ENCODE measurements around the gene IKZF5. TPM values are rescaled to one million over a fixed set of nuclear protein-coding genes. Genes with fewer than 3 reads are reported as not detected.

The IKZF5 gene
- polyA plus RNA-seq, 3 donors: 8.6 to 12.8 (median 9.8) TPM

DNA sequence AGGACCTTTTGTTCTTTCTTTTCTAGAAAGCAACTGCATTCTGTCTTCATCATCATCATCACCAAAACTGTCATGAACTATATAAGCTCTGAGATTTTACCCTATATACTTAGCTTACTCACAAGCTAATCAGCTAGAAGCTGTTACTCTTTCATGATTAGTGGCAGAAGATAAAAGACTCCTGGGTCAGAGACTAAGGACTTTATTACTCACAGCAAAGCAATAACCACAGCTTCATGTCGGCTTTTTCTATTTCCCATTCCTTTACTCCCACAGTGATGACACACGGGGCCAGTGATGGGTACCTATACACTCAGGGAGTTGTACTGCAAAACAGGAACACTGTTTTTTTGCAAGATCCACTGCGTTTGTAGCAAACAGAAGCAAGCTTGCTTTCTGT lies 46.2 kb downstream of the IKZF5 start:
- H3K27me3 Mint-ChIP-seq (ENCODE audit: low read depth in 3 of 3): peaks cover 0 to 10% (median 5%) of the 10 kb centered on the region in 3 donors
- no peak overlapping the region for H3K27ac Mint-ChIP-seq
- Histone ChIP-seq H3K4me3 (replicated peaks in 1 of 3; ENCODE audit: low read depth in 2 of 3, low read length in 3 of 3) (no peak overlapping the region), H3K27me3 (ENCODE audit: control insufficient read depth in 2 of 2, insufficient read depth in 2 of 2, low read length in 2 of 2) (no peaks in the 10 kb centered on the region), H3K4me2 (replicated peaks; ENCODE audit: extremely low read depth, low read length, poor library complexity, severe bottlenecking) (no peak overlapping the region), H3K36me3 (replicated peaks in 1 of 2; ENCODE audit: control insufficient read depth in 1 of 2, insufficient read depth in 2 of 2, low read length in 2 of 2) (no peaks in the 10 kb centered on the region), H3K9me3 (replicated peaks in 1 of 2; ENCODE audit: control insufficient read depth in 1 of 2, insufficient read depth in 1 of 2, low read length in 2 of 2) (peaks cover 11 to 14% of the 10 kb centered on the region in 2 donors), H3K9ac (ENCODE audit: insufficient read depth, low read length, poor library complexity, severe bottlenecking) (no peak overlapping the region), H4K20me1 (ENCODE audit: insufficient read depth, low read length) (no peaks in the 10 kb centered on the region), H3K27ac (ENCODE audit: low read depth in 1 of 2, low read length in 2 of 2) (no peak overlapping the region), H3K79me2 (ENCODE audit: insufficient read depth, low read length) (no peaks in the 10 kb centered on the region), H2AFZ (ENCODE audit: insufficient read depth, low read depth, low read length, poor library complexity, severe bottlenecking) (no peak overlapping the region), H3K4me1 (ENCODE audit: control insufficient read depth in 1 of 2, insufficient read depth in 2 of 2, low read length in 2 of 2) (no peaks in the 10 kb centered on the region)
- H3K4me1 Mint-ChIP-seq: no peaks in the 10 kb centered on the region
- intact Hi-C loops (cut with micrococcal nuclease): no loop called here
- DNase-seq: no peak
- 86% methylated on average over 2 of the region's 3 CpGs for WGBS (ENCODE audit: insufficient coverage)
- TF ChIP-seq, protein P1, sequence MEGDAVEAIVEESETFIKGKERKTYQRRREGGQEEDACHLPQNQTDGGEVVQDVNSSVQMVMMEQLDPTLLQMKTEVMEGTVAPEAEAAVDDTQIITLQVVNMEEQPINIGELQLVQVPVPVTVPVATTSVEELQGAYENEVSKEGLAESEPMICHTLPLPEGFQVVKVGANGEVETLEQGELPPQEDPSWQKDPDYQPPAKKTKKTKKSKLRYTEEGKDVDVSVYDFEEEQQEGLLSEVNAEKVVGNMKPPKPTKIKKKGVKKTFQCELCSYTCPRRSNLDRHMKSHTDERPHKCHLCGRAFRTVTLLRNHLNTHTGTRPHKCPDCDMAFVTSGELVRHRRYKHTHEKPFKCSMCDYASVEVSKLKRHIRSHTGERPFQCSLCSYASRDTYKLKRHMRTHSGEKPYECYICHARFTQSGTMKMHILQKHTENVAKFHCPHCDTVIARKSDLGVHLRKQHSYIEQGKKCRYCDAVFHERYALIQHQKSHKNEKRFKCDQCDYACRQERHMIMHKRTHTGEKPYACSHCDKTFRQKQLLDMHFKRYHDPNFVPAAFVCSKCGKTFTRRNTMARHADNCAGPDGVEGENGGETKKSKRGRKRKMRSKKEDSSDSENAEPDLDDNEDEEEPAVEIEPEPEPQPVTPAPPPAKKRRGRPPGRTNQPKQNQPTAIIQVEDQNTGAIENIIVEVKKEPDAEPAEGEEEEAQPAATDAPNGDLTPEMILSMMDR (IDR thresholded peaks at IDR 0.05): no peak
- no peaks in the 10 kb centered on the region for H3K36me3 Mint-ChIP-seq
- H3K4me3 Mint-ChIP-seq: no peak overlapping the region
- peaks cover 14 to 29% (median 20%) of the 10 kb centered on the region in 7 donors for H3K9me3 Mint-ChIP-seq

- H3K4me1 Mint-ChIP-seq: peaks cover 18% of the 10 kb centered on the region
- Histone ChIP-seq H3K27ac (ENCODE audit: low read depth in 1 of 2, low read length in 2 of 2) (no peak overlapping the region), H3K4me3 (replicated peaks in 1 of 3; ENCODE audit: low read depth in 2 of 3, low read length in 3 of 3) (no peak overlapping the region), H3K27me3 (ENCODE audit: control insufficient read depth in 2 of 2, insufficient read depth in 2 of 2, low read length in 2 of 2) (peaks cover 2 to 16% of the 10 kb centered on the region in 2 donors), H3K36me3 (replicated peaks in 1 of 2; ENCODE audit: control insufficient read depth in 1 of 2, insufficient read depth in 2 of 2, low read length in 2 of 2) (no peaks in the 10 kb centered on the region), H4K20me1 (ENCODE audit: insufficient read depth, low read length) (no peaks in the 10 kb centered on the region), H3K4me2 (replicated peaks; ENCODE audit: extremely low read depth, low read length, poor library complexity, severe bottlenecking) (no peak overlapping the region), H3K79me2 (ENCODE audit: insufficient read depth, low read length) (peaks cover 5% of the 10 kb centered on the region), H3K9me3 (replicated peaks in 1 of 2; ENCODE audit: control insufficient read depth in 1 of 2, insufficient read depth in 1 of 2, low read length in 2 of 2) (peaks cover 6% of the 10 kb centered on the region in 2 donors), H3K4me1 (ENCODE audit: control insufficient read depth in 1 of 2, insufficient read depth in 2 of 2, low read length in 2 of 2) (peaks cover 12 to 15% of the 10 kb centered on the region in 2 donors), H3K9ac (ENCODE audit: insufficient read depth, low read length, poor library complexity, severe bottlenecking) (no peak overlapping the region), H2AFZ (ENCODE audit: insufficient read depth, low read depth, low read length, poor library complexity, severe bottlenecking) (no peak overlapping the region)
- H3K27me3 Mint-ChIP-seq (ENCODE audit: low read depth in 3 of 3): peaks cover 9 to 18% (median 15%) of the 10 kb centered on the region in 3 donors
- no CpG with 5 or more reads among the region's 5 CpGs for WGBS (ENCODE audit: insufficient coverage)
- H3K27ac Mint-ChIP-seq: no peak overlapping the region
- no peak overlapping the region for H3K4me3 Mint-ChIP-seq
- no peak for DNase-seq
- TF ChIP-seq, protein P1 (IDR thresholded peaks at IDR 0.05): no peak
- intact Hi-C loops (cut with micrococcal nuclease): no loop called here
- H3K9me3 Mint-ChIP-seq: peaks cover 4 to 16% (median 11%) of the 10 kb centered on the region in 7 donors
- no peaks in the 10 kb centered on the region for H3K36me3 Mint-ChIP-seq
These were observed 51.1 kb downstream of the IKZF5 start for GRCh38 chr10:122957474-122957873.
